Vagina (tissue), 2 donors: Measurements from ENCODE around the gene GRIK2.

Source experiments
- POLR2A ChIP-seq, 2 donors: fragments of 450-650 bp; IDR thresholded peaks; one replicate each; pipeline ENCODE4 v1.6.1; 2017; ENCODE audit warnings: antibody characterized with exemption in 2 of 2, mild to moderate bottlenecking in 2 of 2, moderate library complexity in 2 of 2
- POLR2AphosphoS5 ChIP-seq, 2 donors: sonication (generic); formaldehyde crosslinking; IDR thresholded peaks; one replicate each; pipeline ENCODE4 v1.9.0; 2017; ENCODE audit warnings: antibody characterized with exemption in 2 of 2, mild to moderate bottlenecking in 2 of 2, low read depth in 1 of 2; ENCODE audit not compliant: insufficient read depth in 1 of 2
- TF ChIP-seq, protein P1 (sequence below), 3 experiments: fragments of 450-650 bp in 2 of 3; fragments of 200-600 bp in 1 of 3; sonication (generic) in 1 of 3; IDR thresholded peaks; one replicate each; pipeline ENCODE4 v1.5.1; 2017 to 2019; ENCODE audit warnings: antibody characterized with exemption in 3 of 3, mild to moderate bottlenecking in 2 of 3, moderate library complexity in 2 of 3

DNA sequence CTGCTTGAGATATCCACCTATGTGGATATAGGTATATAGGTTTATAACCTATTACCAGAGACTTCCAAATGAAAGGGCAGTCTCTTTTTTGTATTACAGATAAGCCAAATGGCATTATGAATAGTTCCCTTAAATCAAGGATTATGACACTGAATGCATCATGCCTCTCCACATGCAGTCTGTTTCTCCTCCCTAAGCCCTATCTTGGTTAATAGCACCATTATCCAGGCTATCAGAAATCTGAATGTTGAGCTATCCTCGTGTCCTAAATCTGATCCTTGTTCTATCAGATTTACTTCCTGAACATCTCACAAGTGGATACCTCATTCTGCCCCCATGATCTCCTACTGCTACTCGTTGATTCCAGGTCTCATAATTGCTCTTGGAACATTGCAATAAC lies 138.0 kb downstream of the GRIK2 start:
- TF ChIP-seq POLR2A (IDR thresholded peaks at IDR 0.05): no peak
- TF ChIP-seq, protein P1, sequence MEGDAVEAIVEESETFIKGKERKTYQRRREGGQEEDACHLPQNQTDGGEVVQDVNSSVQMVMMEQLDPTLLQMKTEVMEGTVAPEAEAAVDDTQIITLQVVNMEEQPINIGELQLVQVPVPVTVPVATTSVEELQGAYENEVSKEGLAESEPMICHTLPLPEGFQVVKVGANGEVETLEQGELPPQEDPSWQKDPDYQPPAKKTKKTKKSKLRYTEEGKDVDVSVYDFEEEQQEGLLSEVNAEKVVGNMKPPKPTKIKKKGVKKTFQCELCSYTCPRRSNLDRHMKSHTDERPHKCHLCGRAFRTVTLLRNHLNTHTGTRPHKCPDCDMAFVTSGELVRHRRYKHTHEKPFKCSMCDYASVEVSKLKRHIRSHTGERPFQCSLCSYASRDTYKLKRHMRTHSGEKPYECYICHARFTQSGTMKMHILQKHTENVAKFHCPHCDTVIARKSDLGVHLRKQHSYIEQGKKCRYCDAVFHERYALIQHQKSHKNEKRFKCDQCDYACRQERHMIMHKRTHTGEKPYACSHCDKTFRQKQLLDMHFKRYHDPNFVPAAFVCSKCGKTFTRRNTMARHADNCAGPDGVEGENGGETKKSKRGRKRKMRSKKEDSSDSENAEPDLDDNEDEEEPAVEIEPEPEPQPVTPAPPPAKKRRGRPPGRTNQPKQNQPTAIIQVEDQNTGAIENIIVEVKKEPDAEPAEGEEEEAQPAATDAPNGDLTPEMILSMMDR (IDR thresholded peaks at IDR 0.05): no peak
- no peak for TF ChIP-seq POLR2AphosphoS5 (IDR thresholded peaks at IDR 0.05; ENCODE audit: insufficient read depth in 1 of 2, low read depth in 1 of 2)
